ACC112 (cell line): Measurements from ENCODE around the gene MAPK6.
"Not testable (repeated sequence)": the region's sequence is repeated elsewhere in the genome, so short reads cannot be mapped to it uniquely, and the experiment has no call there.

Experiments used
- H2AFZ ChIP-seq: fragments of 200-600 bp; sonication (generic); one replicate; pipeline ENCODE4 v1.6.0; 2017; ENCODE audit warnings: antibody characterized with exemption, low read length; ENCODE audit not compliant: unreplicated experiment
- H3K27ac ChIP-seq: fragments of 200-600 bp; sonication (generic); 2 replicates; pipeline ENCODE4 v1.5.1; 2014; ENCODE audit warnings: low read depth, mild to moderate bottlenecking, antibody characterized with exemption, low read length, moderate library complexity
- H3K27me3 ChIP-seq: fragments of 200-600 bp; sonication (generic); 2 replicates; pipeline ENCODE4 v1.6.1; 2014; ENCODE audit warnings: mild to moderate bottlenecking, antibody characterized with exemption, low read length, moderate library complexity, mixed read lengths; ENCODE audit not compliant: insufficient read depth
- H3K36me3 ChIP-seq: fragments of 200-600 bp; sonication (generic); 2 replicates; pipeline ENCODE4 v1.6.1; 2016; ENCODE audit warnings: mild to moderate bottlenecking, antibody characterized with exemption, low read length, moderate library complexity, mixed read lengths; ENCODE audit not compliant: insufficient read depth
- H3K4me1 ChIP-seq: fragments of 200-600 bp; sonication (generic); one replicate; pipeline ENCODE4 v1.6.1; 2016; ENCODE audit warnings: low read length, mixed read lengths; ENCODE audit not compliant: insufficient read depth, unreplicated experiment, control insufficient read depth
- H3K4me3 ChIP-seq: fragments of 200-600 bp; sonication (generic); 2 replicates; pipeline ENCODE4 v1.5.1; 2014; ENCODE audit warnings: mild to moderate bottlenecking, low read depth, low read length
- H3K79me2 ChIP-seq: fragments of 200-600 bp; sonication (generic); one replicate; pipeline ENCODE4 v1.6.0; 2016; ENCODE audit warnings: low read length; ENCODE audit not compliant: control insufficient read depth, unreplicated experiment, insufficient read depth

Gene MAPK6

GRCh38 chr15:52083037-52083359 lies 64.0 kb downstream of the MAPK6 start:
- not testable (repeated sequence) for H2AFZ ChIP-seq

DNA sequence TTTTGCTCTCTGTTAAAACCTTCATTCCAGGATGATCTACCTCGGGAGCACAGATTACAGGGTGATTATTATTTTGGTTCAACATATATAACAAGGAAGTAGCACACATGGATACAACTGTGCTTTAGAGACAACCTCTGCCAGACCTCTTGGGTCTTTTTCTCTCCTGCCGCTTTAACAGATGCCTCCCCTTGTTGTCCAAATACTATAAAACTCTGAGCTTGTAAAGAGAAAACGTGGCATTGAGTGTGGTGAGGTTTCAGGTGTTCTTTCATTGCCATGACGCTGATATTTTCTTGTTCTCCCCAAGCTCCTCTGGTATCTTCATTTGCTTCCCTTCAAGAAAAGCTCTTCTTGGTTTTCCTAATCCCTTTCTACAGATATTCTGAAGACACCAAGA lies 64.6 kb downstream of the MAPK6 start:
- Histone ChIP-seq H3K27ac (no peak overlapping the region), H2AFZ (no peak overlapping the region), H3K79me2 (no peaks in the 10 kb centered on the region), H3K4me1 (peaks cover 15% of the 10 kb centered on the region), H3K36me3 (peaks cover 10% of the 10 kb centered on the region; the same call in 1 of the 2 replicates), H3K27me3 (no peaks in the 10 kb centered on the region), H3K4me3 (no peak overlapping the region)

More at GRCh38 chr15:52083037-52083359, 64.0 kb downstream of the MAPK6 start:
- not testable (repeated sequence) for H3K36me3 ChIP-seq, H3K4me3 ChIP-seq, H3K27ac ChIP-seq, H3K79me2 ChIP-seq, H3K27me3 ChIP-seq
- H3K4me1 ChIP-seq: peaks cover 21% of the 10 kb centered on the region

- Histone ChIP-seq H3K4me1 (peaks cover 10% of the 10 kb centered on the region), H3K36me3 (peaks cover 18% of the 10 kb centered on the region), H3K79me2 (no peaks in the 10 kb centered on the region), H3K4me3 (no peak overlapping the region), H3K27me3 (no peaks in the 10 kb centered on the region), H3K27ac (no peak overlapping the region), H2AFZ (no peak overlapping the region)
Measured at GRCh38 chr15:52085299-52085698, 66.3 kb downstream of the MAPK6 start.

DNA sequence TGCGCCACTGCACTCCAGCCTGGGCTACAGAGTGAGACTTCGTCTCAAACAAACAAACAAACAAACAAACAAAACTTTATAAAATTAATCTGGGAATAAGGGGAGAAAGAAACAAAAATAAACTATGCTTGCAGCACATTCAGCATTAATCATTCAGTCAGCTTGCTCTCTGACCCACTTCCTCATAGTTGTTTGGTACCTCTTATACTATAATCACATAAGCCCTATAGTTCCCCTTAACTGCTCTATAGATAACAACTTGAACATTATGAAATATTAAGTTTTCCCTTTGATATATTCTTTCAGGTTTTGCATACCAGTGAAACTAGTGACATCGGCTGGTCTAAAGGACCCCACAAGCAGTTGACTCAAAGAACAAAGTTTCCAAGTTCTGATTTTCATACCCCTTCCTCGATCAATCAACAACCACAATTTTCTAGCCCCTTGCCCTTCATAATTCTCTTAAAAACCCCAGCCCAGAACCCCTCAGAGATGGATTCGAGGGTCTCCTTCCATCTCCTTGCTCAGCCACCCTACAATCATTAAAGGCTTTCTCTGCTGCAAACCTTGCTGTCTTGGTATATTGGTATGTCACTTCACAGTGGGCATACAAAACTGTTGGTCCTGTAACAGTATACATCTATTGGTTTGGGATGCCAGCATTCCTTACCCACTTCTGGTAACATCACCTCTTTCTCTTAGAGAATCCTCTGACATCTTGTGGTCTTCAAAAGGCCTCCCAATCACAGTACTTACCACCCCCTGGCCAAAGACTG lies 67.2 kb downstream of the MAPK6 start:
- no peaks in the 10 kb centered on the region for H3K79me2 ChIP-seq
- no peak overlapping the region for H2AFZ ChIP-seq
- peaks cover 21% of the 10 kb centered on the region for H3K36me3 ChIP-seq
- no peaks in the 10 kb centered on the region for H3K27me3 ChIP-seq
- H3K27ac ChIP-seq: no peak overlapping the region
- H3K4me1 ChIP-seq: peaks cover 10% of the 10 kb centered on the region
- no peak overlapping the region for H3K4me3 ChIP-seq

DNA sequence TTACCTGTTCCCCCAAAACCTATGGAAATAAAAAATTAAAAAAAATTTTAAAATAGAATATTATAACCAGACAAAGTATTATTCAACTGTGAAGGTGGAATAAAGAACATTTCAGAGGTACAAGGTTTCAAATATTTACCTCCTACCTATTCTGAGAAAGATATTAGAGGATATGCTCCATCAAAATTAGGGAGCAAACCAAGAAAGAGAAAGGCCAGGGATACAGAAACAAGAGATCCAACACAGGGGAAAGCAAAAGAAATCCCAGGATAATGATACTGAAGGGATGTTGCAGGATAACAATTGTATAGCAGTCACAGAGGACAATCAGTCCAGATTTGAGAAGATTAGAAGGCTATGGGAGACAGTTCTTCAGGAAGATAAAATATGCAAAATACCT lies 71.2 kb downstream of the MAPK6 start:
- Histone ChIP-seq H3K4me3 (no peak overlapping the region), H3K36me3 (peaks cover 21% of the 10 kb centered on the region), H3K4me1 (peaks cover 30% of the 10 kb centered on the region), H3K79me2 (no peaks in the 10 kb centered on the region), H3K27ac (no peak overlapping the region), H3K27me3 (no peaks in the 10 kb centered on the region), H2AFZ (no peak overlapping the region)

- H3K36me3 ChIP-seq: peaks cover 11% of the 10 kb centered on the region
- no peaks in the 10 kb centered on the region for H3K79me2 ChIP-seq
- no peak overlapping the region for H2AFZ ChIP-seq
- peaks cover 42% of the 10 kb centered on the region for H3K4me1 ChIP-seq
- peak overlapping the region; percentile 41 for H3K4me3 ChIP-seq
- H3K27ac ChIP-seq: peak overlapping the region; percentile 97
- H3K27me3 ChIP-seq: no peaks in the 10 kb centered on the region
Measured at GRCh38 chr15:52093167-52093538, 74.1 kb downstream of the MAPK6 start.

GRCh38 chr15:52093539-52094510 lies 74.8 kb downstream of the MAPK6 start:
- Histone ChIP-seq H3K4me1 (peaks cover 44% of the 10 kb centered on the region), H3K4me3 (peak overlapping the region; percentile 23; the same call in 1 of the 2 replicates), H2AFZ (peak overlapping the region; percentile 64), H3K27ac (peak overlapping the region; percentile 97), H3K27me3 (no peaks in the 10 kb centered on the region), H3K36me3 (peaks cover 11% of the 10 kb centered on the region), H3K79me2 (no peaks in the 10 kb centered on the region)

DNA sequence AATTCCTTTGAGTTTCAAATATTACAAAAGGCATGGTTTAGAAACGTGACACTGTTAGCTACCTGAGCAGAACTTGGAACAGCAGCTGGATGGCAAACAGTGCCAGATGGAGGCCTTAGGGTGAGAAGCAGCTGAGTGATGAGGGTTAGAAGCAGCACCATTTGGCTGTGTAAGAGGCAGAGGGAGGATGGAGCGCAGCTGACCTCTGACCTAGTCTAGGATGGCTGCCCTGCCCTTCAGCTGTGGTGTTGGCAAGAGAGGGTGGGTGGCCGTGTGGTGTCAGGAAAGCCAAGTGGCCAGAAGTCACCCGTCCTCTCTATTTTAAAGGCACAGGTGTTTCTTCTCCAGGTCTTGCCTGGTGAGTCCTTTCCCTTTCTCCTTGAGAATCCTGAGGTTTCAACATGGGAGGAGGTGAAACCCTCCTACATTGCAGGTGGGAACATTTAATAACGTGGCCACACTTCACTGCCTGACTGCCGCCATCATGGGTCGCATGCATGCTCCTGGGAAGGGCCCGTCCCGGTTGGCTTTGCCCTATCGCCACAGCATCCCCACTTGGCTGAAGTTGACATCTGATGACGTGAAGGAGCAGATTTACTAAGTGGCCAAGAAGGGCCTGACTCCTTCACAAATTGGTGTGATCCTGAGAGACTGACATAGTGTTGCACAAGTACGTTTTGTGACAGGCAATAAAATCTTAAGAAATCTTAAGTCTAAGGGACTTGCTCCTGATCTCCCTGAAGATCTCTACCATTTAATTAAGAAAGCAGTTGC lies 76.0 kb downstream of the MAPK6 start:
- peak overlapping the region; percentile 23; the same call in 1 of the 2 replicates for H3K4me3 ChIP-seq
- no peaks in the 10 kb centered on the region for H3K79me2 ChIP-seq
- H3K27ac ChIP-seq: peak overlapping the region; percentile 97
- H2AFZ ChIP-seq: no peak overlapping the region
- H3K4me1 ChIP-seq: peaks cover 44% of the 10 kb centered on the region
- peaks cover 6% of the 10 kb centered on the region for H3K36me3 ChIP-seq
- H3K27me3 ChIP-seq: no peaks in the 10 kb centered on the region

GRCh38 chr15:52095597-52096262 lies 76.7 kb downstream of the MAPK6 start:
- Histone ChIP-seq H3K27me3 (no peaks in the 10 kb centered on the region), H3K79me2 (no peaks in the 10 kb centered on the region), H3K27ac (peak overlapping the region; percentile 97), H2AFZ (no peak overlapping the region), H3K4me3 (peak overlapping the region; percentile 14; the same call in 1 of the 2 replicates), H3K4me1 (peaks cover 44% of the 10 kb centered on the region), H3K36me3 (no peaks in the 10 kb centered on the region)

DNA sequence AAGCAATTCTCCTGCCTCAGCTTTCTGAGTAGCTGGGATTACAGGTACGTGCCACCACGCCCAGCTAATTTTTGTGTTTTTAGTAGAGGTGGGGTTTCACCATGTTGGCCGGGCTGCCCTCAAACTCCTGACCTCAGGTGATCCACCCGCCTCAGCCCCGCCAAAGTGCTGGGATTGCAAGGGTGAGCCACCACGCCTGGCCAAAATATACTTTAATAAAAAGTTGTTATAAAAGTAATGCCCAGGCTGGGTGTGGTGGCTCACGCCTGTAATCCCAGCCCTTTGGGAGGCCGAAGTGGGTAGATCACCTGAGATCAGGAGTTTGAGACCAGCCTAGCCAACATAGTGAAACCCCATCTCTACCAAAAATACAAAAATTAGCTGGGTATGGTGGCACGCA lies 77.5 kb downstream of the MAPK6 start:
- H3K79me2 ChIP-seq, H3K36me3 ChIP-seq, H3K27me3 ChIP-seq, H2AFZ ChIP-seq, H3K4me3 ChIP-seq: not testable (repeated sequence)
- Histone ChIP-seq H3K4me1 (peaks cover 44% of the 10 kb centered on the region), H3K27ac (peak overlapping the region; percentile 97)
